H1 (cell line): ENCODE results near the gene SRP9. TPM values are rescaled to one million over a fixed set of nuclear protein-coding genes. Genes with fewer than 3 reads are reported as not detected.

ENCODE experiments used
- CTCF ChIA-PET: fragments of 300-600 bp; sonication (Branson Sonifier 250); formaldehyde crosslinking; loops from one replicate; lab custom pipeline; 2021; ENCODE audit not compliant: partially characterized antibody; lab: Charles Lee
- POLR2A ChIA-PET: fragments of 300-600 bp; sonication (Branson Sonifier 250); formaldehyde crosslinking; loops from one replicate; lab custom pipeline; 2021; ENCODE audit warnings: inconsistent platforms; ENCODE audit not compliant: partially characterized antibody; lab: Charles Lee
- DNase-seq, 2 experiments: peaks; one replicate each; pipeline versions ENCODE4 v3.0.0 to v3.0.0-alpha.2; 2010 to 2022; ENCODE audit warnings: low spot score in 2 of 2, low read depth in 1 of 2, mixed read lengths in 1 of 2
- FAIRE-seq: peaks from 2 replicates; lab custom pipeline; 2011; peaks lifted over from hg19 to GRCh38; lab: Jason Lieb, UNC
- H2AFZ ChIP-seq: 2 replicates; pipeline ENCODE4 v1.8.1; 2012; ENCODE audit warnings: low read length, inconsistent platforms
- H2AK5ac ChIP-seq: 2 replicates; pipeline ENCODE4 v1.6.1; 2013; ENCODE audit warnings: low read depth, low read length
- H2BK120ac ChIP-seq: replicated peaks from 2 replicates; pipeline ENCODE3; 2013; ENCODE audit warnings: low read depth, low read length, inconsistent platforms
- H2BK12ac ChIP-seq: 2 replicates; pipeline ENCODE4 v1.6.1; 2013; ENCODE audit warnings: low read depth, low read length
- H2BK15ac ChIP-seq: 2 replicates; pipeline ENCODE4 v1.6.1; 2013; ENCODE audit warnings: low read length
- H2BK20ac ChIP-seq: 2 replicates; pipeline ENCODE4 v1.6.1; 2013; ENCODE audit warnings: low read length
- H2BK5ac ChIP-seq: 2 replicates; pipeline ENCODE4 v1.6.1; 2013; ENCODE audit warnings: low read depth, low read length
- H3K14ac ChIP-seq: 2 replicates; pipeline ENCODE4 v1.6.1; 2013; ENCODE audit warnings: inconsistent platforms; ENCODE audit not compliant: insufficient read length
- H3K18ac ChIP-seq: 2 replicates; pipeline ENCODE4 v1.6.1; 2013; ENCODE audit warnings: low read length; ENCODE audit errors: extremely low read depth
- H3K23ac ChIP-seq: 2 replicates; pipeline ENCODE4 v1.6.1; 2013; ENCODE audit warnings: inconsistent platforms; ENCODE audit not compliant: insufficient read length
- H3K23me2 ChIP-seq: 2 replicates; pipeline ENCODE4 v1.6.1; 2013; ENCODE audit warnings: low read depth, low read length
- H3K27ac ChIP-seq: 2 replicates; pipeline ENCODE4 v1.6.1; 2011; ENCODE audit warnings: low read depth, low read length, inconsistent platforms
- H3K27me3 ChIP-seq, 4 experiments: replicated peaks in 1 of 4; 1 replicate in 1 of 4; 2 replicates in 3 of 4; pipeline versions ENCODE4 v1.6.1 to v1.8.1; 2011 to 2013; ENCODE audit warnings: low read length in 3 of 4, mild to moderate bottlenecking in 3 of 4, inconsistent platforms in 2 of 4, mixed read lengths in 2 of 4, moderate library complexity in 1 of 4; ENCODE audit not compliant: control insufficient read depth in 3 of 4, insufficient read depth in 3 of 4; ENCODE audit errors: extremely low read depth in 1 of 4
- H3K36me3 ChIP-seq, 4 experiments: 2 replicates each; pipeline versions ENCODE4 v1.6.1 to v1.8.1; 2011 to 2013; ENCODE audit warnings: mild to moderate bottlenecking in 4 of 4, low read length in 3 of 4, moderate library complexity in 2 of 4, control low read depth in 1 of 4, inconsistent platforms in 1 of 4; ENCODE audit not compliant: insufficient read depth in 4 of 4, control insufficient read depth in 2 of 4
- H3K4ac ChIP-seq: replicated peaks from 2 replicates; pipeline ENCODE3; 2013; ENCODE audit warnings: low read length, low read depth, mixed read lengths, inconsistent platforms; ENCODE audit not compliant: insufficient read length
- H3K4me1 ChIP-seq, 4 experiments: replicated peaks in 1 of 4; 1 replicate in 1 of 4; 2 replicates in 3 of 4; pipeline versions ENCODE4 v1.6.1 to v1.8.1; 2011 to 2013; ENCODE audit warnings: low read length in 3 of 4, inconsistent platforms in 2 of 4, mixed read lengths in 1 of 4; ENCODE audit not compliant: insufficient read depth in 4 of 4, control insufficient read depth in 3 of 4
- H3K4me2 ChIP-seq, 2 experiments: 2 replicates each; pipeline versions ENCODE4 v1.6.1 to v1.8.1; 2011 to 2013; ENCODE audit warnings: low read depth in 2 of 2, low read length in 2 of 2, control low read depth in 1 of 2, inconsistent platforms in 1 of 2, mild to moderate bottlenecking in 1 of 2; ENCODE audit not compliant: insufficient read depth in 1 of 2
- H3K4me3 ChIP-seq, 4 experiments: fragments of 200-600, 300-600 bp in 1 of 4; sonication (generic), shearing (Covaris generic), sonication (Bioruptor Twin) in 1 of 4; 2 replicates each; pipeline versions ENCODE4 v1.5.1 to v1.8.1; 2011 to 2016; ENCODE audit warnings: low read length in 4 of 4, low read depth in 3 of 4, control low read depth in 2 of 4, inconsistent platforms in 2 of 4, mild to moderate bottlenecking in 2 of 4, mixed read lengths in 1 of 4, moderate library complexity in 1 of 4; ENCODE audit not compliant: insufficient read depth in 2 of 4; ENCODE audit errors: extremely low read depth in 1 of 4
- H3K56ac ChIP-seq: replicated peaks from 2 replicates; pipeline ENCODE3; 2013; ENCODE audit warnings: low read depth, mild to moderate bottlenecking, mixed read lengths, low read length, inconsistent platforms; ENCODE audit not compliant: insufficient read length
- H3K79me1 ChIP-seq: 2 replicates; pipeline ENCODE4 v1.6.1; 2013; ENCODE audit warnings: low read depth, low read length, control low read depth
- H3K79me2 ChIP-seq, 2 experiments: 2 replicates each; pipeline versions ENCODE4 v1.6.1 to v1.8.1; 2012 to 2013; ENCODE audit warnings: low read length in 2 of 2, mild to moderate bottlenecking in 2 of 2, inconsistent platforms in 1 of 2; ENCODE audit not compliant: insufficient read depth in 2 of 2, control insufficient read depth in 1 of 2
- H3K9ac ChIP-seq, 4 experiments: replicated peaks in 1 of 4; 1 replicate in 1 of 4; 2 replicates in 3 of 4; pipeline versions ENCODE4 v1.6.1 to v1.8.1; 2011 to 2013; ENCODE audit warnings: low read depth in 3 of 4, low read length in 3 of 4, control low read depth in 2 of 4, mild to moderate bottlenecking in 2 of 4, moderate library complexity in 2 of 4, inconsistent platforms in 1 of 4; ENCODE audit errors: extremely low read depth in 1 of 4
- H3K9me3 ChIP-seq, 2 experiments: 2 replicates each; pipeline versions ENCODE4 v1.6.1 to v1.8.1; 2012 to 2013; ENCODE audit warnings: mild to moderate bottlenecking in 2 of 2, moderate library complexity in 2 of 2, control low read depth in 1 of 2, inconsistent platforms in 1 of 2, low read depth in 1 of 2, low read length in 1 of 2, mixed read lengths in 1 of 2; ENCODE audit not compliant: insufficient read depth in 2 of 2
- H4K20me1 ChIP-seq, 2 experiments: replicated peaks in 1 of 2; 2 replicates each; pipeline versions ENCODE3 to v1.8.1; 2011 to 2013; ENCODE audit warnings: inconsistent platforms in 2 of 2, low read length in 2 of 2, mild to moderate bottlenecking in 1 of 2; ENCODE audit not compliant: insufficient read depth in 2 of 2, control insufficient read depth in 1 of 2
- H4K5ac ChIP-seq: 2 replicates; pipeline ENCODE4 v1.6.1; 2013; ENCODE audit warnings: low read length, low read depth, mixed read lengths, inconsistent platforms; ENCODE audit not compliant: insufficient read length
- H4K8ac ChIP-seq: 2 replicates; pipeline ENCODE4 v1.8.0; 2013; ENCODE audit warnings: mild to moderate bottlenecking, moderate library complexity, low read length, inconsistent platforms; ENCODE audit not compliant: insufficient read depth; ENCODE audit errors: extremely low read depth
- H4K91ac ChIP-seq: replicated peaks from 2 replicates; pipeline ENCODE3; 2013; ENCODE audit warnings: low read length, mixed read lengths, inconsistent platforms; ENCODE audit not compliant: insufficient read length
- BCL11A ChIP-seq, 2 experiments: IDR thresholded peaks; one replicate each; pipeline ENCODE4 v1.6.1; 2011; ENCODE audit warnings: low read depth in 2 of 2, low read length in 2 of 2, mild to moderate bottlenecking in 2 of 2
- BRCA1 ChIP-seq: IDR thresholded peaks from 2 replicates; pipeline ENCODE4 v1.6.1; 2012; ENCODE audit warnings: low read depth, low read length, improper control_type of control experiment
- CHD1 ChIP-seq: IDR thresholded peaks from 2 replicates; pipeline ENCODE4 v1.6.1; 2012; ENCODE audit warnings: low read depth, low read length, improper control_type of control experiment
- CTBP2 ChIP-seq: IDR thresholded peaks from 2 replicates; pipeline ENCODE4 v1.7.0; 2011; ENCODE audit warnings: borderline replicate concordance, mild to moderate bottlenecking, moderate library complexity, mixed read lengths, low read length; ENCODE audit not compliant: insufficient read depth, insufficient read length
- RAD21 ChIP-seq, 2 experiments: IDR thresholded peaks in 1 of 2; conservative IDR thresholded peaks in 1 of 2; 2 replicates each; pipeline ENCODE4 v1.6.1; 2011; ENCODE audit warnings: low read depth in 2 of 2, low read length in 2 of 2, improper control_type of control experiment in 1 of 2, inconsistent platforms in 1 of 2, mild to moderate bottlenecking in 1 of 2, moderate library complexity in 1 of 2
- SAP30 ChIP-seq: fragments of 300-600 bp; sonication (generic); IDR thresholded peaks from 2 replicates; pipeline ENCODE4 v1.7.1; 2012; ENCODE audit warnings: low read length, moderate library complexity, mild to moderate bottlenecking, inconsistent platforms; ENCODE audit not compliant: insufficient read depth, insufficient replicate concordance
- SIN3A ChIP-seq, 2 experiments: IDR thresholded peaks in 1 of 2; conservative IDR thresholded peaks in 1 of 2; 2 replicates each; pipeline ENCODE4 v1.6.1; 2011 to 2012; ENCODE audit warnings: low read length in 2 of 2, improper control_type of control experiment in 1 of 2, low read depth in 1 of 2, mild to moderate bottlenecking in 1 of 2
- SP1 ChIP-seq: IDR thresholded peaks from 2 replicates; pipeline ENCODE4 v1.6.1; 2011; ENCODE audit warnings: low read depth, low read length
- TAF1 ChIP-seq: IDR thresholded peaks from 2 replicates; pipeline ENCODE4 v1.6.1; 2011; ENCODE audit warnings: mild to moderate bottlenecking, low read depth, low read length
- TCF12 ChIP-seq: IDR thresholded peaks from 2 replicates; pipeline ENCODE4 v1.6.1; 2011; ENCODE audit warnings: low read depth, mild to moderate bottlenecking, low read length
- TEAD4 ChIP-seq: IDR thresholded peaks from 2 replicates; pipeline ENCODE4 v1.6.1; 2012; ENCODE audit warnings: low read depth, low read length, inconsistent platforms, mixed read lengths
- WGBS, 2 experiments: shearing (Covaris generic) in 1 of 2; methylation state at CpG; one replicate each; pipeline versions ENCODE4 v1.1.6 to v1.1.7; 2013 to 2015; ENCODE audit warnings: low lambda C conversion rate in 2 of 2, mixed read lengths in 2 of 2, inconsistent platforms in 1 of 2, low coverage in 1 of 2, missing lambda C conversion rate in 1 of 2; ENCODE audit not compliant: insufficient replicate concordance in 2 of 2, insufficient coverage in 1 of 2, insufficient read length in 1 of 2; ENCODE audit errors: extremely low coverage in 1 of 2, missing lambda C conversion rate in 1 of 2; 5-methylcytosine and 5-hydroxymethylcytosine counted together
- polyA plus RNA-seq, 7 experiments: library from polyadenylated mRNA; depleted of rRNA in 3 of 7; stranded (reverse) in 5 of 7; unstranded in 2 of 7; fragments of >200 nt in 5 of 7; fragments of 200-250 nt in 2 of 7; gene quantifications; 1 replicate in 5 of 7; 2 replicates in 1 of 7; 4 replicates in 1 of 7; pipeline versions ENCODE4 v1.2.1 to v1.2.3, GENCODE V29; 2011 to 2013; ENCODE audit warnings: missing spikeins in 2 of 7, mixed read lengths in 2 of 7
- total RNA-seq: library from RNA; stranded (reverse); fragmentation: NEBNext Ultra II Directional; extraction: Animal tissue kit (Norgen Biotek cat#: 25700); gene quantifications from 2 replicates; pipeline ENCODE4 v1.2.1, GENCODE V29; 2021
- TF ChIP-seq, protein P1 (sequence below): IDR thresholded peaks from 2 replicates; pipeline ENCODE4 v1.6.1; 2011; ENCODE audit warnings: low read length, improper control_type of control experiment

SRP9 gene
- total and polyA plus RNA-seq, 2 of the 8 experiments (the other 6 are each of a cell fraction or from before 2014, with no cell fraction given), result 446 to 572 TPM

- Histone ChIP-seq H3K14ac (no peak overlapping the region), H2BK120ac (no peak overlapping the region), H3K4me3 (no peak overlapping the region), H2BK20ac (no peak overlapping the region), H2AFZ (no peak overlapping the region), H3K79me2 (no peaks in the 10 kb centered on the region), H2AK5ac (no peak overlapping the region), H3K9ac (no peak overlapping the region), H3K27ac (no peak overlapping the region), H3K27me3 (no peaks in the 10 kb centered on the region), H4K8ac (no peak overlapping the region), H2BK15ac (no peak overlapping the region), H3K4ac (no peak overlapping the region), H3K4me2 (no peak overlapping the region), H4K20me1 (peaks cover 0 to 2% of the 10 kb centered on the region in 2 experiments), H3K23me2 (no peaks in the 10 kb centered on the region; the same call in 1 of the 2 replicates), H2BK12ac (no peak overlapping the region), H4K91ac (no peak overlapping the region), H3K23ac (no peak overlapping the region), H3K18ac (no peak overlapping the region), H3K9me3 (no peaks in the 10 kb centered on the region), H3K4me1 (no peaks in the 10 kb centered on the region), H3K56ac (no peak overlapping the region), H2BK5ac (no peak overlapping the region), H3K79me1 (no peaks in the 10 kb centered on the region), H3K36me3 (peaks cover 0 to 29% (median 14%) of the 10 kb centered on the region in 4 experiments; a peak in 5 of 8 replicates), H4K5ac (no peak overlapping the region)
- CTCF ChIA-PET, result interaction anchor here (0.6 to 1.5 kb wide), 5 partner anchors 10 to 59 kb away, joined by 3 to 5 read pairs (median 3); partner anchors contain the start of gene SRP9
- 92% methylated on average over 3 of the region's 3 CpGs; no CpG with 5 or more reads in 1 of the 2 experiments for WGBS, 2 experiments
- POLR2A ChIA-PET, result no interaction called here
- DNase-seq (no peak), FAIRE-seq (no peak)
- TF ChIP-seq SIN3A (conservative IDR thresholded peaks at IDR 0.05 in 1 of 2, IDR thresholded peaks at IDR 0.05 in 1 of 2; ENCODE audit: low read depth in 1 of 2, low read length in 2 of 2) (no peak), BCL11A (IDR thresholded peaks at IDR 0.05; ENCODE audit: low read depth in 2 of 2, low read length in 2 of 2) (no peak), RAD21 (IDR thresholded peaks at IDR 0.05 in 1 of 2, conservative IDR thresholded peaks at IDR 0.05 in 1 of 2; ENCODE audit: low read depth in 2 of 2, low read length in 2 of 2) (no peak), SAP30 (no peak), BRCA1 (no peak), TEAD4 (no peak), TCF12 (no peak), CHD1 (no peak), TAF1 (no peak), SP1 (no peak), CTBP2 (no peak)
- TF ChIP-seq, protein P1, sequence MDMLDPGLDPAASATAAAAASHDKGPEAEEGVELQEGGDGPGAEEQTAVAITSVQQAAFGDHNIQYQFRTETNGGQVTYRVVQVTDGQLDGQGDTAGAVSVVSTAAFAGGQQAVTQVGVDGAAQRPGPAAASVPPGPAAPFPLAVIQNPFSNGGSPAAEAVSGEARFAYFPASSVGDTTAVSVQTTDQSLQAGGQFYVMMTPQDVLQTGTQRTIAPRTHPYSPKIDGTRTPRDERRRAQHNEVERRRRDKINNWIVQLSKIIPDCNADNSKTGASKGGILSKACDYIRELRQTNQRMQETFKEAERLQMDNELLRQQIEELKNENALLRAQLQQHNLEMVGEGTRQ, result no peak
These were observed 58.2 kb downstream of the SRP9 start for GRCh38 chr1:225835856-225836255.
